CD14-positive monocyte (primary cell): ENCODE results near the gene PAM. TPM values are rescaled to one million over a fixed set of nuclear protein-coding genes. Genes with fewer than 3 reads are reported as not detected.

Experiments
- DNase-seq, 3 donors: peaks; one replicate each; pipeline ENCODE4 v3.0.0-alpha.2; 2011 to 2022
- H2AFZ ChIP-seq: 2 replicates; pipeline ENCODE4 v1.6.0; 2012; ENCODE audit warnings: mild to moderate bottlenecking, low read depth, low read length, inconsistent platforms; ENCODE audit not compliant: insufficient read depth, poor library complexity, severe bottlenecking
- H3K27ac ChIP-seq, 2 donors: 1 replicate in 1 of 2; 2 replicates in 1 of 2; pipeline ENCODE4 v1.5.1; 2012 to 2013; ENCODE audit warnings: low read length in 2 of 2, control low read depth in 1 of 2, inconsistent platforms in 1 of 2, low read depth in 1 of 2, mild to moderate bottlenecking in 1 of 2
- H3K27me3 ChIP-seq, 2 donors: one replicate each; pipeline versions ENCODE4 v1.6.0 to v1.6.1; 2011 to 2013; ENCODE audit warnings: low read length in 2 of 2; ENCODE audit not compliant: control insufficient read depth in 2 of 2, insufficient read depth in 2 of 2
- H3K36me3 ChIP-seq, 2 donors: replicated peaks in 1 of 2; 1 replicate in 1 of 2; 2 replicates in 1 of 2; pipeline versions ENCODE4 v1.5.1 to v1.6.1; 2012 to 2013; ENCODE audit warnings: low read length in 2 of 2, control low read depth in 1 of 2, inconsistent platforms in 1 of 2, mild to moderate bottlenecking in 1 of 2; ENCODE audit not compliant: insufficient read depth in 2 of 2, control insufficient read depth in 1 of 2
- H3K4me1 ChIP-seq, 2 donors: 1 replicate in 1 of 2; 2 replicates in 1 of 2; pipeline versions ENCODE4 v1.5.1 to v1.6.1; 2012 to 2013; ENCODE audit warnings: low read length in 2 of 2, control low read depth in 1 of 2, inconsistent platforms in 1 of 2, mild to moderate bottlenecking in 1 of 2, moderate library complexity in 1 of 2; ENCODE audit not compliant: insufficient read depth in 2 of 2, control insufficient read depth in 1 of 2
- H3K4me2 ChIP-seq: replicated peaks from 2 replicates; pipeline ENCODE3; 2012; ENCODE audit warnings: low read length, moderate library complexity, mild to moderate bottlenecking; ENCODE audit not compliant: poor library complexity, severe bottlenecking; ENCODE audit errors: extremely low read depth
- H3K4me3 ChIP-seq, 3 experiments: fragments of 200-600 bp in 1 of 3; sonication (generic) in 1 of 3; replicated peaks in 1 of 3; 1 replicate in 2 of 3; 2 replicates in 1 of 3; pipeline ENCODE4 v1.5.1; 2011 to 2013; ENCODE audit warnings: low read length in 3 of 3, mild to moderate bottlenecking in 3 of 3, control low read depth in 2 of 3, low read depth in 2 of 3, inconsistent platforms in 1 of 3, moderate library complexity in 1 of 3
- H3K79me2 ChIP-seq: 2 replicates; pipeline ENCODE4 v1.6.0; 2012; ENCODE audit warnings: mild to moderate bottlenecking, control low read depth, inconsistent platforms, low read length, moderate library complexity; ENCODE audit not compliant: insufficient read depth
- H3K9ac ChIP-seq: 2 replicates; pipeline ENCODE4 v1.6.0; 2017; ENCODE audit warnings: low read length, mild to moderate bottlenecking; ENCODE audit not compliant: insufficient read depth, poor library complexity, severe bottlenecking
- H3K9me3 ChIP-seq, 2 donors: replicated peaks in 1 of 2; 1 replicate in 1 of 2; 2 replicates in 1 of 2; pipeline versions ENCODE4 v1.5.1 to v1.6.1; 2012 to 2013; ENCODE audit warnings: low read length in 2 of 2, control low read depth in 1 of 2; ENCODE audit not compliant: control insufficient read depth in 1 of 2, insufficient read depth in 1 of 2
- H4K20me1 ChIP-seq: 2 replicates; pipeline ENCODE4 v1.6.0; 2012; ENCODE audit warnings: mild to moderate bottlenecking, low read length, control low read depth, moderate library complexity; ENCODE audit not compliant: insufficient read depth
- H3K27ac Mint-ChIP-seq, 7 donors: one replicate each; pipeline ENCODE4 v1.8.0; 2020; ENCODE audit warnings: mild to moderate bottlenecking in 7 of 7, mixed read lengths in 7 of 7, moderate library complexity in 6 of 7, inconsistent platforms in 2 of 7
- H3K27me3 Mint-ChIP-seq, 3 donors: one replicate each; pipeline ENCODE4 v1.8.0; 2021 to 2022; ENCODE audit warnings: low read depth in 3 of 3, mild to moderate bottlenecking in 3 of 3, mixed read lengths in 3 of 3, moderate library complexity in 3 of 3, inconsistent platforms in 1 of 3
- H3K36me3 Mint-ChIP-seq, 2 donors: one replicate each; pipeline ENCODE4 v1.8.0; 2020; ENCODE audit warnings: mixed read lengths in 2 of 2, inconsistent platforms in 1 of 2, mild to moderate bottlenecking in 1 of 2
- H3K4me1 Mint-ChIP-seq: one replicate; pipeline ENCODE4 v1.8.0; 2020; ENCODE audit warnings: mild to moderate bottlenecking, mixed read lengths
- H3K4me3 Mint-ChIP-seq, 2 donors: one replicate each; pipeline ENCODE4 v1.8.0; 2020; ENCODE audit warnings: mild to moderate bottlenecking in 2 of 2, mixed read lengths in 2 of 2, moderate library complexity in 1 of 2
- H3K9me3 Mint-ChIP-seq, 7 donors: one replicate each; pipeline ENCODE4 v1.8.0; 2020 to 2022; ENCODE audit warnings: mixed read lengths in 7 of 7, mild to moderate bottlenecking in 6 of 7, moderate library complexity in 6 of 7, inconsistent platforms in 2 of 7
- CTCF ChIP-seq: fragments of 200-600 bp; IDR thresholded peaks from one replicate; pipeline ENCODE4 v1.8.0; 2022; ENCODE audit warnings: antibody characterized with exemption, mild to moderate bottlenecking
- WGBS: methylation state at CpG from one replicate; pipeline ENCODE4 v1.1.5; 2013; ENCODE audit warnings: missing lambda C conversion rate; ENCODE audit not compliant: insufficient coverage; 5-methylcytosine and 5-hydroxymethylcytosine counted together
- intact Hi-C, 2 donors: fragments of 100-400 bp; cut with micrococcal nuclease; formaldehyde crosslinking; loops; one replicate each; pipeline versions ENCODE4 v1.15.0 to v1.15.1; 2023
- polyA plus RNA-seq, 3 donors: library from polyadenylated mRNA; depleted of rRNA in 1 of 3; unstranded in 2 of 3; stranded (reverse) in 1 of 3; fragments of 300-500 nt in 2 of 3; fragments of >200 nt in 1 of 3; fragmentation: Illumina TruSeq in 2 of 3; gene quantifications; 1 replicate in 2 of 3; 2 replicates in 1 of 3; pipeline ENCODE4 v1.2.3, GENCODE V29; 2012 to 2021

The PAM gene
- polyA plus RNA-seq, 3 donors = 11.8 to 27.4 (median 12.8) TPM

GRCh38 chr5:102798104-102798785 lies 43.1 kb downstream of the PAM start:
- no peak overlapping the region for H2AFZ ChIP-seq
- H3K36me3 Mint-ChIP-seq = no peaks in the 10 kb centered on the region
- 94% methylated on average over 2 of the region's 5 CpGs for WGBS
- no peak overlapping the region for H3K4me2 ChIP-seq
- H3K9me3 ChIP-seq = no peaks in the 10 kb centered on the region
- intact Hi-C loops = no loop called here
- TF ChIP-seq CTCF = no peak
- H3K27me3 ChIP-seq = no peaks in the 10 kb centered on the region
- no peak overlapping the region for H3K4me3 ChIP-seq
- H3K9ac ChIP-seq = no peak overlapping the region
- no peak for DNase-seq
- H3K27me3 Mint-ChIP-seq = peaks cover 1 to 5% (median 2%) of the 10 kb centered on the region in 3 donors
- H4K20me1 ChIP-seq = no peaks in the 10 kb centered on the region
- peaks cover 5 to 14% of the 10 kb centered on the region in 2 donors for H3K4me1 ChIP-seq
- H3K4me1 Mint-ChIP-seq = peaks cover 26% of the 10 kb centered on the region
- no peaks in the 10 kb centered on the region for H3K36me3 ChIP-seq
- no peaks in the 10 kb centered on the region for H3K79me2 ChIP-seq
- peaks cover 0 to 4% (median 0%) of the 10 kb centered on the region in 7 donors for H3K9me3 Mint-ChIP-seq
- no peak overlapping the region for H3K27ac ChIP-seq
- no peak overlapping the region for H3K4me3 Mint-ChIP-seq
- H3K27ac Mint-ChIP-seq = no peak overlapping the region

GRCh38 chr5:102799017-102799416 lies 43.9 kb downstream of the PAM start:
- H3K36me3 ChIP-seq = no peaks in the 10 kb centered on the region
- H3K36me3 Mint-ChIP-seq = no peaks in the 10 kb centered on the region
- intact Hi-C loops = no loop called here
- peaks cover 0 to 4% (median 0%) of the 10 kb centered on the region in 7 donors for H3K9me3 Mint-ChIP-seq
- no peak overlapping the region for H3K27ac Mint-ChIP-seq
- H3K4me2 ChIP-seq = no peak overlapping the region
- WGBS = no CpG with 5 or more reads among the region's 2 CpGs
- no peak for TF ChIP-seq CTCF
- no peaks in the 10 kb centered on the region for H3K79me2 ChIP-seq
- no peak for DNase-seq
- H3K4me1 ChIP-seq = peaks cover 5 to 14% of the 10 kb centered on the region in 2 donors
- H4K20me1 ChIP-seq = no peaks in the 10 kb centered on the region
- H3K4me3 ChIP-seq = no peak overlapping the region
- H3K27ac ChIP-seq = no peak overlapping the region
- H3K4me3 Mint-ChIP-seq = no peak overlapping the region
- H2AFZ ChIP-seq = no peak overlapping the region
- H3K27me3 ChIP-seq = no peaks in the 10 kb centered on the region
- H3K27me3 Mint-ChIP-seq = peaks cover 1 to 5% (median 2%) of the 10 kb centered on the region in 3 donors
- no peaks in the 10 kb centered on the region for H3K9me3 ChIP-seq
- peaks cover 27% of the 10 kb centered on the region for H3K4me1 Mint-ChIP-seq
- no peak overlapping the region for H3K9ac ChIP-seq
